Muscle of back (tissue), 11 donors: ENCODE results near the gene C2orf80. TPM values are rescaled to one million over a fixed set of nuclear protein-coding genes. Genes with fewer than 3 reads are reported as not detected.
"Not testable (repeated sequence)": the region's sequence is repeated elsewhere in the genome, so short reads cannot be mapped to it uniquely, and the experiment has no call there.

Source experiments
- DNase-seq, 3 donors: peaks; one replicate each; pipeline versions ENCODE4 v3.0.0 to v3.0.0-alpha.2; 2013
- polyA plus RNA-seq, 10 donors: library from polyadenylated mRNA; unstranded; fragments of 120-200 nt; gene quantifications; one replicate each; pipeline ENCODE4 v1.2.1, GENCODE V29; 2013; ENCODE audit not compliant: insufficient read length in 10 of 10

C2orf80 gene
- polyA plus RNA-seq, 10 donors, result not detected

GRCh38 chr2:208135794-208136715 is 53.8 kb downstream of the C2orf80 start:
- no peak for DNase-seq

GRCh38 chr2:208134928-208135586 is 54.8 kb downstream of the C2orf80 start:
- DNase-seq, result no peak

- no peak for DNase-seq
Measured at GRCh38 chr2:208130712-208131110, 59.1 kb downstream of the C2orf80 start.

- no peak for DNase-seq
Measured at GRCh38 chr2:208129744-208130711, 59.8 kb downstream of the C2orf80 start, which contains the start of gene CRYGC. Gene CRYGC (minus strand): TSS chr2:208129828. CDS start chr2:208129792, 36 bp downstream.

DNA sequence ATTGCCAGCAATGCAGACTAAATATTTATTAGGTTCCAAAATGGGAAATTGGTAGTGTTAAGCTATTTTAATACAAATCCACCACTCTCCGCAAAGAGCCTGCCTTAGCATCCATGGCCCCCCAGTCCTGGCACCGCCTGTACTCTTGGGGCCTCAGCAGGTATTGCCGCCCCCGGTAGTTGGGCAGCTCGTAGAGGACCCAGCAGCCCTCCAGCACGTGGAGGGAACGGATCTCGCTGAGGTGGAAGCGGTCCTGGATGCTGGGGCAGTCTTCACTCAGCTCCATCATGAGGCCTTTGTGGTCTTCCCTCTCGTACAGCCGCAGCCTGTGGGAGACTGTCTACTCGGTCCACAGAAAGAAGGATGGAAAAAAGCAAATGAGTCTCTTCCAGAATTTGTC is 61.7 kb downstream of the C2orf80 start:
- DNase-seq, result no peak

DNA sequence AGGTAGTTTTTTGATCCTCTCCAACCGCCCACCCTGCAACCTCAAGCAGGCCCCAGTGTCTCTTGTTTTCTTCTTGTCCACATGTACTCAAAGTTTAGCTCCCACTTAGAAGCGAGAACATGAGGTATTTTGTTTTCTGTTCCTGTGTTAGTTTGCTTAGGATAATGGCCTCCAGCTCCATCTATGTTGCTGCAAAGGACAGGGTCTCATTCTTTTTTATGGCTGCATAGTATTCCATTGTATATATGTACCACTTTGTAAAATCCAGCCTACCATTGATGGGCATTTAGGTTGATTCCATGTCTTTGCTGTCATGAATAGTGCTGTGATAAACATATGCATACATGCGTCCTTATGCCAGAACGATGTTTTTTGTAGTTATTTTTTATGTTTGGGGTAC is 62.7 kb downstream of the C2orf80 start:
- no peak for DNase-seq

DNA sequence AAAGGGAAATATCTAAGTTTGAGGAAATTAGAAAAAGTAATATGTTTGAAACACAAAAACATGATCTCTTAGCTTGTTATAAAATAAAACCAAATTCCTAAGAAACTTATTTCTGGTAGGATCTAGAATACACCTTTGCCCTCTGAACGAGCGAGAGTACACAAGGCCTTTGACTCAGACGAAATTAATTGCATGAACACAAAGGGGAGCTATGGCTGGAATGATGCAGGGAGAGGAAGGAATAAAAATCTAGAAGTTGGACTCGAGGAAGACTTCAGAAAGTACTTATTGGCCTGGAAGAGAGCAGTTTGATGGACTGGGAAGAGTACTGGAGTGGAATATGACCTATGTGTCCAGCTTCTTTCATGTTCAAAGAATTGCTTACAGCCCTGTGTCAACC is 64.6 kb downstream of the C2orf80 start:
- no peak for DNase-seq

DNA sequence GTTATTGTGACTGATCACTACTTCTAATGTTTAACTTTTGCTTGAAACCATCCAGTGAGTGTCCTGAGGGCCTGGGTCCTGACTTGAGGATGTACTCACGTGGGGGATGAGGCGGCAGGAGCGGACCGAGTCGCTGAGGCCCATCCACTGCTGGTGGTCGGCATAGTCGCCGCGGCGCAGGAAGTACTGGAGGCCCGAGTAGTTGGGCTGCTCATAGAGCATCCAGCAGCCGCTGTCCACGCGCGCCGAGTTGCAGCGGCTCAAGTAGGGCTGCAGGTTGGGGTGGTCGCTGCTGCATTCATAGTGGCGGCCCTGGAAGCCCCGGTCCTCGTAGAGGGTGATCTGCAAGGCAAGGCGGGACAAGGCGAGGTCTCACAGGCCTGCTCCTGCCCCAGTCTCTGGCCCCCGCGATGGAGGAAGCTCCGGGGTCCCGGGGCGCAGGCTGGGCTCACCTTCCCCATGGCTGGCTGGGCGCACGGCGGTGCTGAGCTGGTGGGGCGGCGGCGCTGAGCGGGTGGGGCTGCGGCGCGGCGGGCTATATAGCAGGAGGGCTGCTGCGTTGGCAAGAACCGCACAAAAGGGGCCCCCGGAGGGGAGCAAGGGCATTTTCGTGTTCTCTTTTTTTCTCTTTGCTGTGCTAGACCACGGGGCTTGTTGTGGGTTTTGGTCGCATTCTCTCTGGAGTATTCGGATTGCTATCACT is 65.7 kb downstream of the C2orf80 start, which contains the start of gene CRYGD:
Gene CRYGD (minus strand): TSS at position 512 of the 703 bp plus-strand sequence. CDS start 51 bp downstream, at position 461.
- DNase-seq, result peak in 1 of 3 donors; percentile 20

- no peak for DNase-seq
Measured at GRCh38 chr2:208122248-208122647, 67.6 kb downstream of the C2orf80 start.

- no peak for DNase-seq
Measured at GRCh38 chr2:208118918-208119317, 70.9 kb downstream of the C2orf80 start.

GRCh38 chr2:208117390-208117789 is 72.4 kb downstream of the C2orf80 start:
- DNase-seq, result not testable (repeated sequence)

Other genes with a start within 250 kb of the C2orf80 start
- 1 to 10 TPM; 5.3 to 8.9 (median 7.1) TPM for gene PLEKHM3, start 164.5 kb downstream of the C2orf80 start, polyA plus RNA-seq
- not detected for gene CRYGD, start 65.5 kb downstream of the C2orf80 start, polyA plus RNA-seq
- gene CRYGC, start 60.2 kb downstream of the C2orf80 start, polyA plus RNA-seq, result not detected
- gene CRYGB, start 43.9 kb downstream of the C2orf80 start, polyA plus RNA-seq, result not detected
- not detected for gene CRYGA, start 26.4 kb downstream of the C2orf80 start, polyA plus RNA-seq
- 10 to 100 TPM; 33.1 to 45.9 (median 40.1) TPM for gene IDH1, start 65.0 kb upstream of the C2orf80 start, polyA plus RNA-seq
- gene PIKFYVE, start 76.2 kb upstream of the C2orf80 start, polyA plus RNA-seq, result 10 to 100 TPM; 12.2 to 23.1 (median 17.4) TPM
- gene PTH2R, start 216.8 kb upstream of the C2orf80 start, polyA plus RNA-seq, result 1 to 10 TPM in 1 of 10 donors, under 1 TPM in 6, not detected in 3; 0.12 to 1.2 (median 0.43) TPM